NCI-H2029 treated with DMSO at 0.1 percent for 48 hours (cell line): Measurements from ENCODE around the gene BRMS1.

Experiments used
- DNase-seq: peaks from one replicate; lab custom pipeline; 2025; lab: John Stamatoyannopoulos, UW

Gene BRMS1

DNA sequence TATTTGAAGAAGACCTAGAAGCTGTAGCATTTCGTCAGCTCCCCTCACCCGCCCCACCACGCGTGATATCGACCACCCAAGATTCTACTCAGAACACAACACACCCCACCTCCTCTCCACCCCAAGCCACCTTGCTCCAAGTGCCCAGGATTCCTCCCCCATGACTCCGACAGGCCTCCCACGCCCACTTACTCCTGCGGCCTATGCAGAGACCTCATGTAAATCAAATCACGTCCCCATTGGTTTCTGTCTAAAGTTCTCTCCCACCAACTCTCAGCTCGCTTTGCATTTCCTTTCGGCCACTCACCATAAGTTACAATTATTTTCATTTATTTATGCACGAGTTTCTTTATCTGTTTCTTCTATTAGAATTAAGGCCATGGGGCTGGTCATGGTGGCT is 42.2 kb downstream of the BRMS1 start:
- no peak for DNase-seq

DNA sequence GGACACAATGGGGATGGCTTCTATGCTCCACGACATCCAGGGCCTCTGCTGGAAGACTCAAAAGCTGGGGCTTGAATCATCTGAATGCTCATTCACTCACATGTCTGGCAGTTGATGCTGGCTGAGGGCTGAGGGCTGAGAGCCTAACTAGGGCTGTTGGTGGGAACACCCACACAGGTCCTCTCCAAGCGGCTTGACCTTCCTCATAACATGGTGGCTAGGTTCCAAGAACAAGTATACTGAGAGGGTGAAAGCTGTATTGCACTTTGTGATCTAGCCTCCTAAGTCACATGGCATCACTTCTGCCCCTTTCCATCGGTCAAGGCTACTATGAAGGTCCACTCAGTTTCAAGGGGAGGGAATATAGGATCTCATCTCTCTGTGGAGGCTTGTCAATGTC is 45.7 kb downstream of the BRMS1 start:
- DNase-seq, result no peak

DNA sequence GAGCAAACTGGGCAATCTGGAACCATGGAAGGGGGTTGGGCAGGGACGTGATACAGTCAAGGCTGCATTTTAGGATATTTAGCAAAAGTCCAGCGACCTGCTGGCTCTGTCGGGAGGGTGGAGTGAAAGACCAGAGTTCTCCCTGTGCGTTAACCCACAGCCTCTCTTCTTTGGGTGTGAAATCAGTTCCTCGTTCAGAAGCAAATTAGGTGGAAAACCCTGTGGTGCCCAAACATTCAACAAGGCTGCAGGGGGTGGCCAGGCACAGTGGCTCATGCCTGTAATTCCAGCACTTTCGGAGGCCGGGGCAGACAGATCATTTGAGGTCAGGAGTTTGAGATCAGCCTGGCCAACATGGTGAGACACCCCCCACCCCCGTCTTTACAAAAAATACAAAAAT is 47.3 kb downstream of the BRMS1 start:
- DNase-seq, result no peak

DNA sequence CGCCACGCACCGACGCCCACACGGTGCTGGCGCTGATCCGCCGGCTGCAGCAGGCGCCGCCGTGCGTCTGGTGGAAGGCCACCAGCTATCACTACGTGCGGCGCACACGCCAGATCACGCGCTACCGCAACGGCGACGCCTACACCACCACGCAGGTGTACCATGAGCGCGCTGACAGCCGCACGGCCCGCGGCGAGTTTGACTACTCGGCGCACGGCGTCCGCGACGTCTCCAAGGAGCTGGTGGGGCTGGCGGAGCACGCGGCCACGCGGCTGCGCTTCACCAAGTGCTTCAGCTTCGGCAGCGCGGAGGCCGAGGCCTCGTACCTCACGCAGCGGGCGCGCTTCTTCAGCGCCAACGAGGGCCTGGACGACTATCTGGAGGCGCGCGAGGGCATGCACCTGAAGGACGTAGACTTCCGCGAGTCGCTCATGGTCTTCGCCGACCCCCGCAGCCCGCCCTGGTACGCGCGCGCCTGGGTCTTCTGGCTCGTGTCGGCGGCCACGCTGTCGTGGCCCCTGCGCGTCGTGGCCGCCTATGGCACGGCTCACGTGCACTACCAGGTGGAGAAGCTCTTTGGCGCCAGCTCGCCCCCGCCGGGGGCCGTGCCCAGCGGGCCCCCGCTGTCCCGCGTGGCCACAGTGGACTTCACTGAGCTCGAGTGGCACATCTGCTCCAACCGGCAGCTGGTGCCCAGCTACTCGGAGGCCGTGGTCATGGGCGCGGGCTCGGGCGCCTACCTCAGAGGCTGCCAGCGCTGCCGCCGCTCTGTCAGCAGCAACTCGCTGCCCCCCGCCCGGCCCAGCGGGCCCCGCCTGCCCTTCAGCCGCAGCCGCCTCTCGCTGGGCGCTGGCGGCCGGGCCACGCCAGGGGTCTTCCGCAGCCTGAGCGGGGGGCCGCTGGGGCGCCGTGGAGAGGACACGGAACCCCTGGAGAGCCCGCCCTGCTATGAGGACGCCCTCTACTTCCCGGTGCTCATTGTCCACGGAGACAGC is 50.0 kb downstream of the BRMS1 start:
- DNase-seq, result no peak

DNA sequence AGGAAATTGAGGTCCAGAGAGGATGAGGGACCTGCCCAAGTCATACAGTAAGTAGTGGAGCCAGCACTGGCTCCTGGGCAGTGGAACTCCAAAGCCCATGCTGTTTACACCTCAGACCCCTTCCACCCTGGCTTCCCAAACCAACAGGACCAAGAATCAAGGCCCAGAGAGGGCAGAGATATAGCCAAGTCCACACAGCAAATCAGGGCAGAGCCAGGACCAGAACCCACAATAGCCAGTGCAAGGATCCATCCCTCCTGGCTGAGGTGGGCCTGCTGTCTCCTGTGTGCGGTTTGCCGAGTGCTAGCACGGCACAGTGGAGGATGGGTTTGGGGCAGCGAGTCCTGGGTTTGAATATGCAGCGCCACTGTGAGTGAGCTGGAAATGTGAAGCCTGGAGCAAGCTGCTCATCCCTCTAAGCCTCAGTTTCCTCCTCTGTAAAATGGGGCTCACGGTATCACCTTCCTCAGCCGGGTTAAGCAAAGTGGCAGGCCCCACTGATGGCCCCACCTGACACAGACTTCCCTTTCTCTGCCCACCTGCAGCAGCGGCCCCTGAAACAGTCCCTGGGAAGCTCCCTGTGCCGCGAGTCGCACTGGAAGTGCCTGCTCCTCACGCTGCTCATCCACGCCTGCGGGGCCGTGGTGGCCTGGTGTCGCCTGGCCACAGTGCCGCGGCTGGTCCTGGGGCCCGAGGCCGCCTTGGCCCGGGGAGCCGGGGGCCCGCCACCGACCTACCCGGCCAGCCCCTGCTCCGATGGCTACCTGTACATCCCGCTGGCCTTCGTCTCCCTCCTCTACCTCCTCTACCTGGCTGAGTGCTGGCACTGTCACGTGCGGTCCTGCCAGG is 50.9 kb downstream of the BRMS1 start:
- no peak for DNase-seq

DNA sequence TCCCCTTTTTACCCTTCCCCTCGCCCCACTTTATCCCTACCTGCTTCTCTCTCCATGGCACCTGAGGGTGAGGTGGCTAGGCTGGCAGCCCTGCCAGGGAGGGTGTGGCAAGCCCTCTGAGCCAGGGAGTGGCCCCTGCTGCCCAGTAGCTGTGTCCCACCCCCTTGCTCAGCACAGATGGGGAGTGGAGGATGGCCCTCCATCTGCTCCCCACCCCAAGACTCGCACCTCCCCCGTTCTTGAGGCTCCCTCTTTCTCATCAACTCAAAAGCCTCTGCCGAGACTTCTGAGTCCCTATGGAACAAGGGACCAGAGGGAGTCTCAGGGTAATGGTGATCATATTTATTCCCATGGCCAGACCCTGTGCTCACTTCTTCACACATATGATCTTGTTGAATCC is 51.6 kb downstream of the BRMS1 start:
- DNase-seq, result no peak

DNA sequence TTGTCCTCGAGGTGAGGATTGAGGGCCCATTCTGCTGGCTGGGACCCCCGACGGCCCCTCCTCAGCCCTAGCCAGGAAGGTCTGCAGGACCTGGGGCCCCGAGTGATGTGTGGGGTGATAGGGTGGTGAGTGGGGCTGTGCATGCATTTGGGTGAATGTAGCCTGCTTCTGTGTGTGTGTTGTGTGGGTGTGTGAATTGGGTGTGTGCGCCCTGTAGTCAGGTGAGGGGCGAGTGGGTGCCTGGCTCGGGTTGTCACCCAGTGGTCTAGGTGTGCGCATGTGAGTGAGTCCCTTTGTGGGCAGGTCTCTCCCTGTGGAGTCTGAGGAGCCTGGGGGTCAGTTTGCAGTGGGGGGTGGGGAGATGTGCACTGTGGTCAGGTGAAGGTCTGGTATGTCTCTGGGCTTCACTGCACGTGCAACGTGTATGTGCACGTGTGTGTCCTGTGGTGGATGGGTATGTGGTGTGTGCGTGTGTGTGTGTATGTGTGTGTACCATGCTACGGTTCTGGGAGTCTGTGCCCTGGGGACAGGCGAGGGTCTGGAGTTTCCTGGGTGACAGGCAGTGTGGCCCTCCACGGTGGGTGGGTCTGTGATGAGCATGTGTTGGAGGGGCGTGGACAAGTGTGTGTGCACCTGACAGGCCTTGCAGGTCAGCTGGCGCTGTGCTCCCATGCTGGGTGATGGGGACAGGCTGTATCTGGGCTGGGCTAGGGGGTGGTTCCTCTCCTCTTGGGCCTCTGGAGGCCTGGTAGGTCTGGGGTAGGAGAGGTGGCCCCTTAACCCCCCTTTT is 52.2 kb downstream of the BRMS1 start:
- no peak for DNase-seq

DNA sequence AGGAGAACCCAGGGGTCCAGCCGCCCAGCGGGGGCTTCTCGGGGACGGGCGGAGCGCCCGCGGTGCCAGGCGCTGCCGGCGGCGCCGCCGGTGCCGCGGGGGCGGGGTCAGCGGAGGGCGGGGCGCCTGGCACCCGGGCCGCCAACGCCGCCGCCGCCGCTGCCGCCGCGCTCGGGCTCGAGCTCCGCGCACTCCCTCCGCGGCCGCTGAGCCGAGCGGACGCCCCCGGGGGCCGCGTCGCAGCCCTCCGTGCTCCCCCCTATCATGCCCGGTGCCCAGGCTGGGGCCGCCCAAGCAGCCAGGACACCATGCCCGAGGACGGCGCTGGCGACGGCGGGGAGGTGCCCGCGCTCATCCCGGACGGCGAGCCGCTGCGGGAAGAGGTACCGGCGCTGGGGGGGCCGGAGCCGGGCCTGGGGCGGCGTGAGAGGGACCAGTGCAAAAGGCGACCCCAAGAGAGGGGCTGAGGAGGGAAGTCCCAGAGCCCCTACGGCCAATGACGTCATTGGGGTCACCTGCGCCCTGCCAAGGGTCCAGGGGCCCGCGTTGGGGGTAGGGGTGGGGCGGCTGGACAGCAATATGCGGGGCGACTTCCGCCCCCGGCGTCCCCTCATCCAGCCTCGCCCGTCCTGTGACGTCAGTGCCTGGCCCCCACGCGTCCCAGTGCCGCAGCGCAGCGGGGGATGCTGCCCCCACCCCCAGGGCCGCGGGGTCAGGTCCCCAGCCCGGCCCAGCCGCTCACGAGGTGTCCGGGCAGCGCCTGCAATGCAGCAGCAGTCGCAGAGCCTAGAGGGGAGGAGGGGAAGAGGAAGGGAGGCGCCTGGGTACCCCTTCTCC is 53.0 kb downstream of the BRMS1 start, which contains the start of gene TMEM151A:
Gene TMEM151A (plus strand): TSS at position 189 of the 837 bp plus-strand sequence. CDS start 120 bp downstream, at position 309.
- no peak for DNase-seq

DNA sequence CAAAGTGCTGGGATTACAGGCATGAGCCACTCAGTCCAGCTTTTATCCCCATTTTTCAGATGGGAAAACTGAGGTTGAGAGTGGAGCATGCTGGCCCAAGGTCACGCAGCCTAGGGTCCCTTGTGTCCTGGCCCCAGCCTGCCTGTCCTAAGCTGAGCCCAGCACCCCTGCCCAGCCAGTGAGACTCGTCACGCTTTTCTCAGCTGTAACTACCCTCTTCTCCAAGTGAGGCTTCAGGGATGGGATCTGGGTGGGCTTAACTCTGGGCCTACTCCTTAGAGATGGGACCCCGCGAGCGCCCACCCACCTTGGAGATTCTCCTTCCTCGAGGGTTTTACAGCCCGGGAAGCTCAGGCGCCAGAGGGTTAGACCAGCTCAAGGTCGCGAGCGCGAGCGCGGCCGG is 53.6 kb downstream of the BRMS1 start:
- no peak for DNase-seq

DNA sequence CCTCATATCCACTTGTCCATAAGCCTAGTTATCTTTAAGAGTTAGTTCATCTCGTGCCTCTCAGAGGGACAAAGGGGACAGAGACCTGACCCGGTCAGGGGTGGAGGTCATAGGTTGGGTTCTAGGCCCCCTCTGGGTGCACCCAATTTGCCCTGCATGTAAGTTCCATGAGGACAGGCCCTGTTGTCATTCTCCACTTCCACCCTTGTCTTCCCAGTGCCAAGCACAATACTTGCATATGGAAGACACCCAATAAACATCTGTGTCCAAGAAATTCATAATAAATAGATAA is 54.6 kb downstream of the BRMS1 start:
- DNase-seq, result no peak

DNA sequence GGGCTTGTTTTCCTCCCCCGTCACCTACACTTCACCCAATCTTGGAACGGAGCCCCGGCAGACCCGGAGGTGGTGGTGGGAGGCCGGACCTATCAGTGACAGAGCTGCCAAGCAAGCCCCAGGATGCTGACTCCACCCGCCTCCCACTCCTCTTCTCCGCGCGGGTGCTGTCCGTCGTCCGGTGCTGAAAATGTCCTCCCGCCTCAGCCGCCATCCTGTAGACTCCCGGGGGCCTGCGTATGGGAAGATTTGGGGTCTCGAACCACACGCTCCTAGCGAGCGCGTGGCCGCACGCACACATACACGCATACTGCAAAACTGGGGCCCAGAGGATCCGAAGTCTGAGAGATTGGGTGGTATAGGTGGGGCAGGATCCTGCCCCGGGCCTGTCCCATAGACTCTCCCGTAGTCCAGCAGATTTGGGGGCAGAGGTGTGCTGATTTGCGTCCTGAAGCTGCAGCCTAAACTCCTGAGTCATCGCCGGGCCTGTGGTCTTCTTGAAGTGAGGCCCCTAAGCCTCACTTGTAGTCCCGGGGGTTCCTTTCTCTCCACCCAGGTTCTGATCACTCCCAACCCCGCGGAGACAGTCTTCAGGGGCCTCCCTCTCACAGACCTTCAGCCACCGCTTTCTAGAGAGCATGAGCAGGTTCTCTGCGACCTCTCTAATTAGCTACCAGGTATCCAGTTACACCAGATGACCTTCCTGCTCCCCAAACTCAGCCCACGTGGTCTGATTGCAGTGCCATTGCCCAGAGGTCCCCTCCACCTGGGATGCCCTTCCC is 55.2 kb downstream of the BRMS1 start:
- no peak for DNase-seq

DNA sequence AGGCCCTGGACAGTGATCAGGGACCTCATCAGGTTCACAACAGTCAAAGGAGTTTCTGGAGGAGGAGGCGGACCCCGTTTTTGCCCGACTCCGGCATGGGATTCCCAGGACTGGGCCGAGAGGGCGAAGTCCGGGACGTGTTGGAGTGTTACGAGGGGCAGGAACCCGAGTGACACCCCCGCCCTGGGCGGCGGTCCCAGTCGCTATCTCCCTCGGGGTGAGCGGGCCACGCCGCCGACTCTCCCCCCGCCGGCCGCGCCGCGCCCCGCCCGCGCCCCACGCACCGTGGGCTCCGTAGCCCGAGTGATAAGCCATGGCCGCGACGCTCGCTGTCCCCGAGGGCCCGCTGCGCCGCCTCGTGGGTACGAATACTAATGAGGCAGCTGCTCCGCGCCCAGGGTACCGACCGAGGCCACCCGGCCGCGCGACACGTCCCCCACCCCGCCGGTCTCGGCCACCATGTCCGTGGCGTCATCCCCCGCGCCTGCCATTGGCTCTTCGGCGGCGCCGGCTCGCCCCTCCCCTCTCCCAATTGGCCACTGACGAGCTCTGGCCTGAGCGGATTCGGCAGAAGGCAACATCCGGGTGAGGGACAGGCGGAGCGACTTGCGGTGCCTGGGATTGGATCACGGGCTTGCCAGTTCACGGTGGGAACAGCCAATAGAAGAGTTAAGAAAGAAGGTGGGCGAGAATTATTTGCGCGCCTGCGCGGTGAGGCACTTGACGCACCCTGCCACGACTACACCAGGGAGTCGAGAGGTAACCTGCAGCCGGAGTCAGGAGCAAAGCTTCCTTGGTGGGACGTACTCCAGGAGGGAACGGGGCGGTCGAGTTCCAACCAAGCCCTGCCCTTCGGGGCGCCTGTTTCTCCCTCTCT is 56.0 kb downstream of the BRMS1 start, which contains the start of gene YIF1A:
Gene YIF1A (minus strand): TSS at position 473 of the 877 bp plus-strand sequence. CDS start 158 bp downstream, at position 315.
- DNase-seq, result peak; percentile 96

DNA sequence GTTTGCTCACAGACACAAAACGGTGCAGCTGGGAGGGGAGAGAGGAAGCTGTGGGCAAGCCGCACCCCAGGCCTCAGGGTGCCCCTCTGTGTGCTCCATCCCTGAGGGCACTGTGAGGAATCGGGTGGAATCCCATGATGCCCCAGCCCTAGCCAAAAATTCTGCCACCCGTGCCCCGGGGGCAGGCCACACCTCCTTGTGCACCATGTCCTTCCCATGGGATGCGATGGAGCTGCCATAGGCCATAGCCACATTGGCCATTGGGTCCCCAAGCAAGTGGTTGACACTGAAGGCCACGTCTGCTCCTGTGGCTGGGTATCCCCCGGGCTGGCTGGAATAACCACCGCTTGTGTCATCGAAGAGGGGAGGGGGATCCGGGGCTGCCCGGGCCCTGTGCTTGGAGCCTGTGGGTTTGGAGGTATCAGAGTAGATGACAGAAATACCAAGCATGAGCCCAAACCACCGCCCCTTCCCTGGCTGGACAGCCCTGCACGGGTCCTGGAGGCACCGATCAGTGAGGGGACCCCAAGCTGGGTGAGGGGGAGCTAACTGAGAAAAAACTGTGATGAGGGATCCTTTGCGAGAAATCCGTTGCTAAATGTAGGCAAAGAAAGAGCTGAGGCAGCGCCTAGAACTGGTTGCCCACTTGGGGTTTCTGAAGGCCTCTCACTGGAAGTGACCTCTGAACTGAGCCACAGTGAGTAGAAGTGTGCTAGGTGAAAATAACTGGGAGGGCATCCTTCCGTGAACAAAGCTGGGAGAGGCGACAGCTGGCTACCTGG is 56.8 kb downstream of the BRMS1 start:
- no peak for DNase-seq
